Effector memory CD8-positive, alpha-beta T cell (primary cell): ENCODE measurements around the gene LDB1.

Experiments used
- ATAC-seq: fragments of 150-1000 bp; cut with Tn5 transposase; replicated peaks from 2 replicates; pipeline ENCODE4 v1.10.0; 2021; ENCODE audit warnings: mild to moderate bottlenecking, moderate library complexity
- DNase-seq, 3 experiments: peaks; one replicate each; pipeline ENCODE4 v3.0.0; 2021
- H3K27ac Mint-ChIP-seq, 2 donors: one replicate each; pipeline ENCODE4 v1.8.0; 2022; ENCODE audit warnings: mild to moderate bottlenecking in 2 of 2, mixed read lengths in 2 of 2, moderate library complexity in 2 of 2
- H3K27me3 Mint-ChIP-seq, 2 donors: one replicate each; pipeline ENCODE4 v1.8.0; 2022; ENCODE audit warnings: mixed read lengths in 2 of 2
- H3K36me3 Mint-ChIP-seq: one replicate; pipeline ENCODE4 v1.8.0; 2022; ENCODE audit warnings: mild to moderate bottlenecking, moderate library complexity, mixed read lengths; ENCODE audit not compliant: insufficient read depth
- H3K4me1 Mint-ChIP-seq, 2 donors: one replicate each; pipeline ENCODE4 v1.8.0; 2022; ENCODE audit warnings: low read depth in 2 of 2, mixed read lengths in 2 of 2
- H3K4me3 Mint-ChIP-seq, 2 donors: one replicate each; pipeline ENCODE4 v1.8.0; 2022; ENCODE audit warnings: mild to moderate bottlenecking in 2 of 2, mixed read lengths in 2 of 2, moderate library complexity in 2 of 2
- H3K9me3 Mint-ChIP-seq, 2 donors: one replicate each; pipeline ENCODE4 v1.8.0; 2022; ENCODE audit warnings: mixed read lengths in 2 of 2

Gene LDB1

DNA sequence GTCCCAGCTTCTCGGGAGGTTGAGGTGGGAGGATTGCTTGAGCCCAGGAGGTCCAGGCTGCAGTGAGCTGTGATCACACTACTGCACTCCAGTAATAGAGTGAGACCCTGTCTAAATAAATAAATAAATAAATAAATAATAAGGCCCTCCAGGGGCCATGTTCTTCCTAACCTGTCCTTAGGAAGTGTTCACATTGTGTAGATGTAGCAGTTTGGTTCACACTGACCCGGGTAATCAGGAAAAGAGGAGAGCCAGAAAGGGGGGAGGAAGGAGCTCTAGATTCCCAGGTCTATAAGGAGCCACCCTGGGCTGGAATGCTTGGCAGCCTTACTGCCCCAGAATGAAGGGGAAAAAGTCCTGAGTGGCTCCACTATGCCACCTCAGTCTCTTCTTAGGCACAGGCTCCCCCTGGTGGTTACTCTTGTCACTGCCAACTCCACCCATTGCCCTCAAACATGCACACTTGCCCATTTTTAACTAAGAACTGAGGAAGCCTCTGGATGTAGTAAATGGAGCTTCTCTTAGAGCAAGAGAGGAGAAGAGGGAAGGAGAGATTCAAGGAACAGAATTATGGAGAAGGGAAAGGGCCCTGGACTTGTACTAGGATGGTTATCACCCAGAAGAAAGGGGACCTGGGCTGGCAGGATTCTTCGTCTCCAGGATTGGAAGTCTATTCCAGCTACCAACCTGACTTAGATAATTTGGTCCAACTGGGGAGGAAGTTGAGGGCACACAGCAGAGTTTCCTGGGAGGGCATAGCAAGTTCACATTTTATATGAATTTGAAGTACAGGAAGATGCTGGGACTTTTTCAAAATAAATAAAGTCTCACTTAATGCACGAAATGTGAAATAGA, 47.3 kb downstream of the LDB1 start:
- H3K9me3 Mint-ChIP-seq: no peaks in the 10 kb centered on the region
- DNase-seq: peak; percentile 77 to 82 (median 82)
- peak; percentile 98 for ATAC-seq
- H3K27me3 Mint-ChIP-seq: no peaks in the 10 kb centered on the region
- no peak overlapping the region for H3K4me3 Mint-ChIP-seq
- no peak overlapping the region for H3K27ac Mint-ChIP-seq
- peaks cover 11% of the 10 kb centered on the region for H3K36me3 Mint-ChIP-seq
- H3K4me1 Mint-ChIP-seq: peaks cover under 1 to 4% of the 10 kb centered on the region in 2 donors

DNA sequence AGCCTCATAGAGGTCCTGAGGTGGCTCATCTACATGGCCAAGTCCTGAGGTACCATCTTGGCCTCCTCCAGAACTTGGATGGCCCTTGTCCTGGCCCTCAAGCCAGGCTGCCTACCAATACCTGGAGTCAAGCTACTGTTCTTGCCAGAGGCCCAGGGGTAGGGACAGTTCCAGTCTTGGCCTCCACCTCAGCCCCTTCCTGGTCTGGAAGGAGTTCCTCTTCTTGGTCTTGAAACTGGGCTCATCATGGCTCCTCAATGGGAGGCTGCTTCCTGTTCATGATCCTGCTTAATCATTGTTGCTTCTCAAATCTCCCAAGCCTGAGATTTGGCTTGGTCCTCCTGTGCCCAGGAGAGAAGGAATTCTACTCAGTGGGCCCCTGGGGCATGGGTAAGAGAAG, 51.1 kb downstream of the LDB1 start:
- Mint-ChIP-seq H3K4me1 (peaks cover 24 to 26% of the 10 kb centered on the region in 2 donors), H3K36me3 (peaks cover 32% of the 10 kb centered on the region), H3K27me3 (no peaks in the 10 kb centered on the region), H3K27ac (peak overlapping the region; percentile 47 to 63), H3K4me3 (no peak overlapping the region), H3K9me3 (no peaks in the 10 kb centered on the region)
- DNase-seq: no peak
- no peak for ATAC-seq

DNA sequence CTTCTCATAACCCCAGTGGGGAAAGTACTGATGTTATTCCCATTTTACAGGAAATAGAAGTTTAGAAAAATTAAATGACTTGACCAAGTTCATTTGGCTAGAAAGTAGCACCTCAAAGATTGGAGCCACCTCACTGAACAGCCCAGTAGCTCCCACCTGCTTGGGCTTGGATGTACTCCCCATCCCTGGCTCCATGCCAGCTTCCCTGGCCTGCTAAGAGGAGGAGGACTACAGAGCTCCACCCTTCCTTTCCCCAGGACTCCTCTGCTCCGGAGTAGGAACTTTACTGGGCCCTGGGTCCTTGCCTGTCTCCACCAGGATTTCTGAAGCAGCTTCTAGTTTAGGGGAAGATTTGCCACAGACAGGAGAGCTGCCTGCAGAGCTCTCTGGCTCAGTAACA, 52.0 kb downstream of the LDB1 start:
- H3K27ac Mint-ChIP-seq: peak overlapping the region in 1 of 2 donors; percentile 49
- H3K36me3 Mint-ChIP-seq: peaks cover 32% of the 10 kb centered on the region
- H3K9me3 Mint-ChIP-seq: no peaks in the 10 kb centered on the region
- DNase-seq (no peak), ATAC-seq (no peak)
- peaks cover 27 to 28% of the 10 kb centered on the region in 2 donors for H3K4me1 Mint-ChIP-seq
- H3K4me3 Mint-ChIP-seq: no peak overlapping the region
- no peaks in the 10 kb centered on the region for H3K27me3 Mint-ChIP-seq

DNA sequence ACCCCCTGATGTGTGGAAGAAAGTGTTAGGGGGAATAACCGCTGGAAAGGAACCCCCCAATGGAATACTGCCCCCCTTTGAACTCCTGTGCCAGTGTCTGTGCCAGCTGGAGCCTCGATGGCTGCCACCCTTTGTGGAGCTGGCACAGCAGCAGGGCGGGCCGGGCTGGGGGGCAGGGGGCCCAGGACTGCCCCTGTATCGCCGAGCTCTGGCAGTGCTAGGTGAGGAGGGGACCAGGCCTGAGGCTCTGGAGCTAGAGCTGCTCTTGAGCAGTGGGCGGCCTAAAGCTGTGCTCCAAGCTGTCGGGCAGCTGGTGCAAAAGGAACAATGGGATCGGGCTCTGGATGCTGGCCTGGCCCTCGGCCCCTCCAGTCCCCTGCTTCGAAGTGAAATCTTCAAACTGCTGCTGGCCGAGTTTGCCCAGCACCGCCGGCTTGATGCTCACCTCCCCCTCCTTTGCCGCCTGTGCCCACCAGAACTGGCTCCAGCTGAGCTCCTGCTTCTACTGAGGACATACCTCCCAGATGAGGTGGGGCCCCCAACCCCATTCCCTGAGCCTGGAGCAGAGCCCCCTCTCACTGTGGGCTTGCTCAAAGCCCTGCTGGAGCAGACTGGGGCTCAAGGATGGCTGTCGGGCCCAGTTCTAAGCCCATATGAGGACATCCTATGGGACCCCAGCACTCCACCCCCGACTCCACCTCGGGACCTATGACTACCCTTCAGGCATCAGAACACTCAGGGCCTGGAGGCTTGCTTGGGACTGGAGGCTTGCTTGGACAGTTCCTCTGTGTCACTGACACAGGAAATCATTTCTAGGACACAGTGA, 52.9 kb downstream of the LDB1 start:
- peak overlapping the region in 1 of 2 donors; percentile 49 for H3K27ac Mint-ChIP-seq
- no peaks in the 10 kb centered on the region for H3K9me3 Mint-ChIP-seq
- no peaks in the 10 kb centered on the region for H3K27me3 Mint-ChIP-seq
- no peak for DNase-seq
- no peak for ATAC-seq
- H3K4me3 Mint-ChIP-seq: peak overlapping the region; percentile 14 to 50
- H3K36me3 Mint-ChIP-seq: peaks cover 32% of the 10 kb centered on the region
- peaks cover 27 to 33% of the 10 kb centered on the region in 2 donors for H3K4me1 Mint-ChIP-seq

DNA sequence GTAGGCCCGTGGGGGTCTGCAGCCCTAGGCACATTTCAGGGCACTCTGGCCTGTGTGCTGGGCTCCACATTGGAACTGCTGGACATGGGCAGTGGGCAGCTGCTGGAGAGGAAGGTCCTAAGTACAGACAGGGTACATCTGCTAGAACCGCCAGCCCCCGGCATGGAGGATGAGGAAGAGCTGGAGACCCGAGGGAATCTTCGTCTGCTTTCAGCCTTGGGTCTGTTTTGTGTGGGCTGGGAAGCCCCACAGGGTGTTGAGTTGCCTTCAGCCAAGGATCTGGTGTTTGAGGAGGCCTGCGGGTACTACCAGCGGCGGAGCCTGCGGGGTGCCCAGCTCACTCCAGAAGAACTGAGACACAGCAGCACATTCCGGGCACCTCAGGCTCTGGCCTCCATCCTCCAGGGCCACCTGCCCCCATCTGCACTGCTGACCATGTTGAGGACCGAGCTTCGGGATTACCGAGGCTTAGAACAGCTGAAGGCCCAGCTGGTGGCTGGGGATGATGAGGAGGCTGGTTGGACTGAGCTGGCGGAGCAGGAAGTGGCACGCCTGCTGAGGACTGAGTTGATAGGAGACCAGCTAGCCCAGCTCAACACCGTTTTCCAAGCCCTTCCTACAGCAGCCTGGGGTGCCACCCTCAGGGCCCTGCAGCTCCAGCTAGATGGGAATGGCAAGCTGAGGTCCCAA, 53.6 kb downstream of the LDB1 start:
- no peak for DNase-seq
- Mint-ChIP-seq H3K4me3 (peak overlapping the region; percentile 89 to 91), H3K36me3 (peaks cover 32% of the 10 kb centered on the region), H3K27me3 (no peaks in the 10 kb centered on the region), H3K9me3 (no peaks in the 10 kb centered on the region), H3K4me1 (peaks cover 27 to 33% of the 10 kb centered on the region in 2 donors), H3K27ac (peak overlapping the region; percentile 85 to 96)
- no peak for ATAC-seq

DNA sequence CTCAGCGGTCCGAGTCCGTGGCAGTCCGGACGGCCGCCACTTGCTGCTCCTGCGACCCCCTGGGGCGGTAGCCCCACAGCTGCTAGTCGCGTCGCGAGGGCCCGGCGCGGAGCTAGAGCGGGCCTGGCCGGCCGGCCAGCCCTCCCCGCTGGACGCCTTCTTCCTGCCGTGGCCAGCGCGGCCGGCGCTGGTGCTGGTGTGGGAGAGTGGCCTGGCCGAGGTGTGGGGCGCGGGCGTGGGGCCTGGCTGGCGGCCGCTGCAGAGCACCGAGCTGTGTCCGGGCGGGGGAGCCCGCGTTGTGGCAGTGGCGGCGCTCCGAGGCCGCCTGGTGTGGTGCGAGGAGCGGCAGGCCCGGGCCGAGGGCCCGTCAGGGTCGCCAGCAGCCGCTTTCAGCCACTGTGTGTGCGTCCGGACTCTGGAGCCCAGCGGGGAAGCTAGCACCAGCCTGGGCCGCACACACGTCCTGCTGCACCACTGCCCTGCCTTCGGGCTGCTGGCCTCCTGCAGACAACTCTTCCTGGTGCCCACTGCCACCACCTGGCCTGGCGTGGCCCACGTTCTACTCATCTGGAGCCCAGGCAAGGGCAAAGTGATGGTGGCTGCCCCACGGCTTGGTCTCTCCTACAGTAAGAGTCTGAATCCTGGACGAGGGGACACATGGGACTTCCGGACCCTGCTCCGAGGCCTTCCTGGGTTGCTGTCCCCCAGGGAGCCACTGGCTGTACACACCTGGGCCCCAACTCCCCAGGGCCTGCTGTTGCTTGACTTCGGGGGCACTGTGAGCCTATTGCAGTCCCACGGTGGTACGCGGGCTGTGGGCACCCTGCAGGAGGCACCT, 54.4 kb downstream of the LDB1 start:
- Mint-ChIP-seq H3K9me3 (no peaks in the 10 kb centered on the region), H3K4me3 (peak overlapping the region; percentile 89 to 91), H3K4me1 (peaks cover 27 to 33% of the 10 kb centered on the region in 2 donors), H3K36me3 (peaks cover 29% of the 10 kb centered on the region), H3K27me3 (no peaks in the 10 kb centered on the region), H3K27ac (peak overlapping the region; percentile 85 to 96)
- ATAC-seq: peak; percentile 18
- peak in 2 of 3 experiments; percentile 9 to 23 for DNase-seq

DNA sequence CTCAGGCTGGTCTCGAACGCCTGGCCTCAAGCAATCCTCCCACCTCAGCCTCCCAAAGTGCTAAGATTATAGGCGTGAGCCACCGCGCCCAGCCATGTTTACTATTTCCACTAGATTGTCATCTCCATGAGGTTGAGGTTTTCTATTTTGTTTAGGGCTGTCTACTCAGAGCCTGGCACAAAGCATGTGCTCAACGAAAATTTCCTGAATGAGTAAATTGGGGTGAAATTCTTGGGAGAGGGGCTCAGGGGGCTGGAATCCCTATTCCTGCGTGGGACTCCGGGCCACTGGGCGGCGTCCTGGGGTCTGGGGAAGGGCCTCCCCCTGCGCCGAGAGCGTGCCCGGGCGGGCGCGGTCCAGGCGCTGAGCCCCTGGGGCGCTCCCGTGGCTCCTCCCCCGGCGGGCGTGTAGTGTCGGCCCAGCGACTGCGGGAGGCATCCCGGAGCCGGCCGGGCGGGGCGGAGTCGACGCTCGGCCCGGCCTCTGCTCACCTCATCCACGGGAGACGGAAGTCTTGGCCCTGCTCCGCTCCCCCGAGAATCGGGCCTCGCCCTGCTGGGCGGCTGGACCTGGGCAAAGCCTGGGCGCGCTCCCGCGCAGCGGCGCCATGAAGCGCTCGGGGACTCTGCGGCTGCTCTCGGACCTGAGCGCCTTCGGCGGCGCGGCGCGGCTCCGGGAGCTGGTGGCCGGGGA, 55.2 kb downstream of the LDB1 start, which contains the start of gene HPS6:
Gene HPS6 (plus strand): TSS at position 482 of the 693 bp plus-strand sequence. CDS start 126 bp downstream, at position 608.
- H3K36me3 Mint-ChIP-seq: peaks cover 29% of the 10 kb centered on the region
- H3K27ac Mint-ChIP-seq: peak within 1 kb of the TSS; percentile 96 to 98
- H3K9me3 Mint-ChIP-seq: no peaks in the 10 kb centered on the region
- H3K27me3 Mint-ChIP-seq: no peaks in the 10 kb centered on the region
- DNase-seq (peak; percentile 84 to 87 (median 85)), ATAC-seq (peak; percentile 94)
- peaks cover 27 to 33% of the 10 kb centered on the region in 2 donors for H3K4me1 Mint-ChIP-seq
- peak within 1 kb of the TSS; percentile 89 to 91 for H3K4me3 Mint-ChIP-seq

DNA sequence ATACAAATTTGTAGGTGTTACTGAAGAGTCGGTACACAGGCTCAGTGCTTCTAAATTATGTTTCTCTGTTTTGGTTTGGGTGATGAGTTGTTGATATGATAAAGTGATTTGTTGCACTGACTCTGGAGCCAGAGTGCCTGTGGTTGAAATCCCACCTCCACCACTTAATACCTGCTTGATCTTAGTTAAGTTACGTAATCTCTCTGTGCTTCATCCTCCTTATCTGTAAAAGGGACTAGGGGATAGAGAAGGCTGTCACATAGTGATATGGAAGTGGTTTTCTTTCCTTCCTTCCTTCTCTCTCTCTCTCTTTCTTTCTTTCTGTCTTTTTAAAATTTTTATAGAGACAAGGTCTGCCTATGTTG, 55.7 kb downstream of the LDB1 start:
- Mint-ChIP-seq H3K27me3 (no peaks in the 10 kb centered on the region), H3K9me3 (no peaks in the 10 kb centered on the region), H3K4me1 (peaks cover 26 to 33% of the 10 kb centered on the region in 2 donors), H3K27ac (peak overlapping the region; percentile 96 to 98), H3K36me3 (peaks cover 28% of the 10 kb centered on the region), H3K4me3 (peak overlapping the region; percentile 84 to 89)
- DNase-seq (no peak), ATAC-seq (no peak)

DNA sequence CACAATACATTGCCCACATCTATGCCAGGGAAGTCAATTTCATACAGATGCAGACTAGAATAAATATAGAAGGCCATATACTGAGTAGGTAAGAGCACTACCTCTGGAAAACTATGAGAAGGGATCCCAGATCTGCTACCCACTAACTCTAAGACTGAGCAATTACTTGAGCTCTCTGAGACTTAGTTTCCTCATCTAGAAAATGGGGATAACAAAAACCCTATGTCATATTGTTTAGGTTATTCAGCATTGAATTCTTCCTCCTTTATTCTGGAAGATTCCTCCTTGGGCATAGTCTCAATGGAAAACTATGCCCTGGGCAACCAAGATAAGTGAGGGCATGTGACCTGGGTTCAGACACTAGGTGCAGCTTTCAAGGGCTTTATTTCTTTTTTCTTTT, 60.2 kb downstream of the LDB1 start:
- H3K4me1 Mint-ChIP-seq: peaks cover 14 to 25% of the 10 kb centered on the region in 2 donors
- no peak overlapping the region for H3K4me3 Mint-ChIP-seq
- H3K27me3 Mint-ChIP-seq: no peaks in the 10 kb centered on the region
- DNase-seq (no peak), ATAC-seq (no peak)
- H3K27ac Mint-ChIP-seq: no peak overlapping the region
- no peaks in the 10 kb centered on the region for H3K9me3 Mint-ChIP-seq
- peaks cover 12% of the 10 kb centered on the region for H3K36me3 Mint-ChIP-seq
